ENCODE data around the gene IKBKG.
A peak's percentile ranks its signal among the peaks of the same experiment; 100 is the strongest.
"Not testable (repeated sequence)": the region's sequence is repeated elsewhere in the genome, so short reads cannot be mapped to it uniquely, and the experiment has no call there.

IKBKG gene, protein sequence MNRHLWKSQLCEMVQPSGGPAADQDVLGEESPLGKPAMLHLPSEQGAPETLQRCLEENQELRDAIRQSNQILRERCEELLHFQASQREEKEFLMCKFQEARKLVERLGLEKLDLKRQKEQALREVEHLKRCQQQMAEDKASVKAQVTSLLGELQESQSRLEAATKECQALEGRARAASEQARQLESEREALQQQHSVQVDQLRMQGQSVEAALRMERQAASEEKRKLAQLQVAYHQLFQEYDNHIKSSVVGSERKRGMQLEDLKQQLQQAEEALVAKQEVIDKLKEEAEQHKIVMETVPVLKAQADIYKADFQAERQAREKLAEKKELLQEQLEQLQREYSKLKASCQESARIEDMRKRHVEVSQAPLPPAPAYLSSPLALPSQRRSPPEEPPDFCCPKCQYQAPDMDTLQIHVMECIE

DNA sequence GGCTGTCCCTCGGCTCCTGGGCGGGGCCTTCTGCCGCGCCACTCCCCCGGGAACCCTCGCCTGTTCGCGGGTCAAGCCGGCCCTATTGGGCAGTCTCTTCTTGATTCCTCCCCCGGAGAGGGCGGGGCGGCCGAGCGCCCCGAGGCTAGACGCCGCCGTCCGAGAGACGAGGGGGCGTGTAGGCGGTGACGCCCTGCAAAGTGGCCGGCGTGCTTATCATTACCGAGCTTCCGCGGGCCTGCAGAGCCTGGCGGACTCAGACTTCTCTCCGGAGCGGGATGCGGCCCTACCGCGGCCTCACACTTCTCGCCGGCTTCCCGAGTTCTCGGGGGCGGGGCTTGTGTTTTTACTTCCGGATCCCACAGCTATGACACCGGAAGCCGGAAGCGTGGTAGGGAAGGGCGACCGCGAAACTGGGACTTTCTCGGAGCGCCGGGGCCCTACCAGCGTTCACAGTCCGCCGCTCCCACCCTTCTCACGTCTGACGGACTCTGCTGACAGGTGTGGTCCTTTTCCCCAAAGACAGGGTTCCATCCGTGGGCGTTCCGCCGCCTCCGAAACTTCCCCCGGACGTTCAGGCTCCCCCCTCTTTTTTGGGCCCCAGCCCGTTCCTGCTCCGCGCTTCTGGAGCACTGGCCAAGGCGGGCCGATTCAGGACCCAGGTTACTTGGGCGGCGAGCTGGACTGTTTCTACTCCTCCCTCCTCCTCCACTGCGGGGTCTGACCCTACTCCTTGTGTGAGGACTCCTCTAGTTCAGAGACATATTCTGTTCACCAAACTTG is at the start of gene IKBKG:
TSS of gene IKBKG (plus strand) at position 376 of the 783 bp plus-strand sequence. CDS start 4,383 bp downstream, outside the sequence.
- peak; percentile 87 for DNase-seq

DNA sequence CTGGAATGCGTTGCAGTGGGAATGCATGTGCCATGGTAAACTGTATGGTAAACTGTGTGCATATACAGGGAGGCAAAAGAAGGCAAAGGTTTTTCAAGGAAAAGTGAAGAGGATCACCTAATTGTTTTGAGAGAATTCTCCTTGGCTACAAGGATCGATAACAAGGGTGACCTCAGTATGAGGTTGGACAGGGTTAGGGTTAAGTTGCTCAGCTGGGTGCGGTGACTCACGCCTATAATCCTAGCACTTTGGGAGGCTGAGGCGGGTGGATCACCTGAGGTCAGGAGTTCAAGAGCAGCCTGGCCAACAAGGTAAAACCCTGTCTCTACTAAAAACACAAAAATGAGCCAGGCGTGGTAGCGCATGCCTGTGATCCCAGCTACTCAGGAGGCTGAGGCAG is 46.0 kb upstream of the IKBKG start:
- not testable (repeated sequence) for DNase-seq

- DNase-seq: no peak
Observed at GRCh38 chrX:154502098-154502497, 45.3 kb upstream of the IKBKG start.

GRCh38 chrX:154502989-154503388 is 44.4 kb upstream of the IKBKG start:
- DNase-seq: no peak

- no peak for DNase-seq
Observed at GRCh38 chrX:154505734-154506133, 41.7 kb upstream of the IKBKG start.

DNA sequence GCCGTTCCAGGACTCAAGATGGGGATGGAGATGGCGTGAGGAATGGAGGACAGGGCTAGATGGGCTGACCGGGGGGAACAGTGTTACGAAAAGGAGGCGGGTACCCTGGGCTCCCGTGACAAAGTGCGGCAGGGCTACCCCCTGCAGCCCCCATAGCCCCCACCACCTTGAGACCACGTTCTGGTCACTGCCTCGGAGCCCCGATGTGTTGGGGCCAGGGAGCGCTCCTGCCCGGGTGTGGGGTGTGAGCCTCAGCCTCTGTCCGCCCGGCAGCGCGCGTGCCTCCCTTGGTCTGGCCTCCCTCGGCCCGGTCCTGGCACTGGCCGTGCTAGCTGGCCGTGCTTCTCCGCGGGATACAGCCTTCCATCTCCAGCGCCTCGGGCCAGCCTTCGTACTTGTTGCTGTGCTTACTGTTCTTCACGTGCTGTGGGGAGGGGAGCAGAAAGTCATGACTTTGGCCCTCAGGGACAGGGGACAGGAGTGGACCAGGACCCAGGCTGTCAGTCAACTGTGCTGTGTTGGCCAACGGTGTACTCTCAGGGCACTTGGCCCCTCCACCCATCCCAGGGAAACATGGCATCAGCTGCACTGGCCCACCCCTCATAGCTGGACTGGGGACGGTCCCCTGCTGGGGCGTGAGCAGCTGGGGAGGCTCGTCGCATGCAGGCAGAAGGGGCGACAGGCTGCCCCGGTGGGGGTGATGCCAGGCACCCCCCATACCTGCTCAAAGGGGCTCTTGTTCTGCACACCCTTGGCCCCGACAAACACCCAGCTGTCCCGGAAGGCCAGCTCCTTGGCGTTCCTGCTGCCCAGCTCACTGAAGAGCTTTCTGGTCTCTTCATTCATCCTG is 40.7 kb upstream of the IKBKG start:
- DNase-seq: no peak

GRCh38 chrX:154507673-154508383 is 39.6 kb upstream of the IKBKG start:
- DNase-seq: no peak

GRCh38 chrX:154508384-154508745 is 39.1 kb upstream of the IKBKG start:
- no peak for DNase-seq

- DNase-seq: no peak
Observed at GRCh38 chrX:154509455-154509854, 38.0 kb upstream of the IKBKG start.

DNA sequence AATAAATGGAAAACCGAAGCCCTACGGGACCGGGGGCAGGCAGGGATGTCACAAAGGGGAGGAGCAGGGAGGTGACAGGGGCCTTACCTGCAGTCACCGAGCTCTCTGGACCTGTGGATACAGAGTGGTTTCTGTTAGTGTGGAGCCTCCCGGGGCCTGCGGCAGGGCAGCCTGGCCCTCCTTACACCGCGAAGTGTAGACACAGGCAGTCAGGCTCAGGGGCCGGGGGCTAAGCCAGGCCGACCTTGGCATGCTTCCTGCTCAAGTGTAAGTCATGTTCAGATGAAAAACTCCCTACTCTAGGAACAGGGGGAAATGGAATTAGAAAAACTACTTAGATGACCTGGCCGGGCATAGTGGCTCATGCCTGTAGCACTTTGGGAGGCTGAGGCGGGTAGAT is 35.7 kb upstream of the IKBKG start:
- DNase-seq: no peak

DNA sequence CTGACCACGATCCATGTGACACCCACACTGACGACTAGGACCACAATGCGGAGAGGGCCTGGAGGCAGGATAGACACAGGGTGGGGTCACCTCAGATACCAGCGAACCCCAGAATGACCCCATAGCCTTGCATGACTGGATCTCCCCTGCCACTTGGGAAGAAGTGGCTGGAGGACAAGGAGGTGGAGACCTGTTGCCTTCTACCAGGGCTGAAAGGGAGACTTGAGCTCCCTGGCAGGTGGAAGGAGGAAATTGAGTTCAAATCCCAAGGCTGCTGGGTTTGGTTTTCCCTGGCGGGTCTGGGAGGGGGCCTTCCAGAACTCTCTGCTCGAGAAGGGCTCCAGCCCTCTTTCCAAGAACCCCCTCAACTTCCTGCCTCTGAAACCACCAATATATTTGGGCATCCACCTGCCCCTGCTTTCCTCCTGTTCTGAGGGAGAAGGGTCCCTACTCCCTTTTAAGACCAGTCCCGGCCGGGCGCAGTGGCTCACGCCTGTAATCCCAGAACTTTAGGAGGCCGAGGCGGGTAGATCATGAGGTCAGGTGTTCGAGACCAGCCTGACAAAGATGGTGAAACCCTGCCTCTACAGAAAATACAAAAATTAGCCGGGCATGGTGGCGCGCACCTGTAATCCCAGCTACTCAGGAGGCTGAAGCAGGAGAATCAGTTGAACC is 34.4 kb upstream of the IKBKG start:
- DNase-seq: no peak

DNA sequence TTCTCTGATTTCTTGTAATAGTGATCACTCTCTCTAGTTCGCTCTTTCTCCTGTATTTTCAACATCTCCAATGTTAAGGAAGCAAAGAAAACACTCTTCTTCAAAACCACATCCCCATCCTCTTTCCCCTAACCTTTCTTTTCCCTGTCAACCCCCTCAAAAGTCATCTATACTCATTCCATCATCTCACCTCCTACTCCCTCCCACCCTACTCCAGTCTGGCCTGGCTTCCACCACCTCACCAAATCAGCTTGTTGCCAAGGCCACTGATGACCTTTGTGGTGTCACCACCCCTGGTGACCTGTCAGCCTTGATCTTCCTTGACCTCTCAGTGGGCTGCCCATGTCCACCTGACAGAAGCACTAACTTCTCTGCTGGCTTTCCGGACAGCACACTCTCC is 33.7 kb upstream of the IKBKG start:
- no peak for DNase-seq

- no peak for DNase-seq
Observed at GRCh38 chrX:154515090-154515965, 32.1 kb upstream of the IKBKG start.

DNA sequence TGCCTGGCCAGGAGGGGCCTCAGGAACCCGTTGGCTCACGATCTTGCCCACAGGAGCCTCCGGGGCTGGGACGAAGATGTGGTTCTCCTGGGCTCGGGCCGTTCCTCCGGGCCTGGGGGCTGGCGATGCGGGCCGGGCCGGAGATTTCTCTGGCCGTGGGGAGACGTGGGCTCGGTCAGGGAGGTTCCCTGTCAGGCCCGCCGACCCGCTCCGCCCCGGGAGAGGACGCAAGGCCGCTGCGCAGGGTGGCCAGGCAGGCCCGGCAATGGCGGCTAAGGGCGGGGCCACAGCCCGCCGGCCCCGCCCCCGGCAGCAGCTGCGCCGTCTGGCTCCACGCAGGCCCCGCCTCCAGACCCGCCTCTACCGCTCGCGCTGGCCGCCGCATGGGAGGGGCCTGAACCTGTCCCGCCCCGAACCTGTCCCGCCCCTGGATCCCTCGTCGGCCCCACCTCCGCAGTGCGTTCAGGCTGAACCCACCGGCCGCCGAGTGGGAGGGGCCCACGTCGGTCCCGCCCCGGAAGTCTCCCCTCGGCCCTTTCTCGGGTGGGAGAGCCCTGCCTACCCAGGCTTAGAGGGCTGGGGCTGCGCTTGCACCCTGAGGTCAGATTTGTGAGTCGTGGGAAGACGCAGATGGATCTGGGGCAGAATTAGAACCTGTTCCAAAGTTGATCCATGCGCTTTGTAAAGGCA is 31.3 kb upstream of the IKBKG start, which contains the start of gene FAM3A:
TSS of gene FAM3A (minus strand) at position 267 of the 690 bp plus-strand sequence. CDS start 460 bp downstream, outside the sequence.
- peak; percentile 67 for DNase-seq

DNA sequence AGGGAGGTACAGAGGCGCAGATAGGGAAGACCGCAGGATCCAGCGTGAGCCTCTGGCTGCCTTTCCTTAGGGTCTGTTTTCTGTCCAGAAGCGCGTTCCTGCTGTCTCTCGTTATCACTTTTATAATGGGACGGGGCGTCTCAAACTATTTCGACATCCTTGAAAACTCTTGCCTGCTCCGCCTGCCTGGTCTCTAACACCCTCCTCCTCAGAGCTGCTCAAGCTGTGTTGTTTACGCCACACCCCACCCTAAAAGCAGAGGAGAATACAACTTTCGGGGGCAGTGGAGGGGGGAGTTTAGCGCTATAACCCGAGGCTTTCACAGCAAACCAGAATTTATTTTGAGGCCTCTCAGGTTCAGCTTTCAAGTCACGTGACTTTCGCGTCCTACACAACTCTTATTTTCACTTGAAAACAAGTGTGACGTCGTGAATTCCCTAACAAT is 30.7 kb upstream of the IKBKG start:
- DNase-seq: no peak

DNA sequence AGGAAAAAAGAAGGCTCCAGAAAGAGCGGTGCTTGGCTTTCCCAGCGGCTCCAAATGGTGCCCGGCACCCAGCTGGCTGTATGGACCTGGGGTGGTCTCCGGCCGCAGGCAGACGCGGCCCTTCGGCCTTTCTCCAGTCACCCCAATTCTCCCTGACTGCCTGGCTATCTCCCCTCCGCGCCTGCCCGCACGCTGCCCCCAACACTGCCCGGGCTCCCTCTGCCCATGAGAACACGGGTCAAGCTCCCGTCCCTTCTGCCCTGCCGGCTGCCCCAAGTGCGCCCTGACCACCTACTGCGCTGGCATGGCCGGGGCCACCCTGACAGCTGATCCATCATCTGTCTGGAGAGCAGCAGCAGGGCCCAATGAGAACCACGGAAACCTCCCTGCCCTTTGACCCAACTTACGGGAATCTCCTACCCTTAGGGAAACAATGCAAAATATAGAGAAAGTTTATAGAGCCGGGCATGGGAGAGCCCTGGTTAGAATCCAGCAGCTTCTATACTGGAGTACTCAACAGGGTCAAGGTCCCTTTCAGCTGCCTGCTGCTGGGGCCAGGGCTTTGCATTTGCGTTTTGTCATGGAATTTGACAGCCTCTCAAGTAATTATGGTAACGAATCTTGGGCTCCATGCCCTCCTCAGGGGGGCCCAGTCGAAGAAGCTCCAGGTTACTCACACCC is 30.2 kb upstream of the IKBKG start:
- DNase-seq: no peak

GRCh38 chrX:154519389-154519788 is 28.0 kb upstream of the IKBKG start:
- DNase-seq: no peak

DNA sequence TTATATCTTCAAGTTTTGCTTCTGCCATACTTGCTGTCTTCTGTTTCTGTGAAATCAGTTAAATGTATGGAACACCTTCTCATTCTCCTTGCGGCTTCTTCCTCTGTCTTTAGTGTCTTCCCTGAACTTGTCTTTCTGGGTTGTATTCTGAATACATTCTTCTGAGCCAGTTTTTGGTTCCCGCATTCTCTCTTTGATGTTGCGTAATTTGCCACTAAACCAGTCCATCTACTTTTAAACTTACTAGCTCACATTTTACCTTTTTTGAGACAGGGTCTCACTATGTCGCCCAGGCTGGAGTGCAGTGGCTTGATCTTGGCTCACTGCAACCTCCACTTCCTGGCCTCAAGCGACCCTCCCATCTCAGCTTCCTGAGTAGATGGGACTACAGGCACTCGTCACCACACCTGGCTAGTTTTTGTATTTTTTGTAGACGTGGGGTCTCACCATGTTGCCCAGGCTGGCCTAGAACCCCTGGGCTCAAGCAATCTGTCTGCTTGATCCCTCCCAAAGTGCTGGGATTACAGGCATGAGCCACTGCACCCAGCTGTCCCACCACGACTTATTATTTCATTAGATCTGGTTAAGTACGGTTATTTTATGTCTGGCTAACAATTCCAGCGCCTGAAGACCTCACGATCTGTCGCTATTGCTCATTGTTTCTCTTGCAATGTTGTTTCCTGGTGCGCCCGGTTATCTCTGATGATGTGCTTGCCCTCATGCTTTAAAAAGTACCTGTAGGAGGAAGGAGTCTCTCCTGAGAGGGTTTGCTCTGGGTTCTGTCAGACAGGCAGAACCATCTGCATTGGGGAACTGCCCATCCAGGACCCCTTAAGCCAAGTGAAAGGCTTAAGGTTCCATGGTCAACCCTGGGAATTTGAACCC is 21.6 kb upstream of the IKBKG start:
- DNase-seq: no peak

Data from NCI-H226 (cell line).